ENCODE data around the gene KCNJ1. TPM values are rescaled to one million over a fixed set of nuclear protein-coding genes. Genes with fewer than 3 reads are reported as not detected.

Gene KCNJ1
- total and polyA plus RNA-seq, 10 of the 15 experiments (the other 5 are each of a cell fraction or from before 2014, with no cell fraction given), result not detected

- TF ChIP-seq ZNF687 (IDR thresholded peaks at IDR 0.05), result no peak
- no peak for TF ChIP-seq NFXL1 (IDR thresholded peaks at IDR 0.05; ENCODE audit: borderline replicate concordance)
- no peak for TF ChIP-seq SRF (IDR thresholded peaks at IDR 0.05; ENCODE audit: low read depth in 2 of 2, low read length in 2 of 2)
- no peak for TF ChIP-seq NR2C2 (IDR thresholded peaks at IDR 0.05; ENCODE audit: borderline replicate concordance, control insufficient read depth, insufficient read length, low read depth)
- TF ChIP-seq BHLHE40 (IDR thresholded peaks at IDR 0.05; ENCODE audit: borderline replicate concordance in 1 of 2, low read depth in 2 of 2, low read length in 1 of 2), result no peak
Measured at GRCh38 chr11:128823753-128824152, 43.3 kb downstream of the KCNJ1 start (continued).

- BruUV-seq (replicated peaks), result no TSS peak
- ATAC-seq (no peak), FAIRE-seq (no peak), DNase-seq (ENCODE audit: low read depth, low spot score) (no peak)
- ChIA-PET CTCF (interaction anchor here (0.9 to 1.9 kb wide), 3 partner anchors 8 to 191 kb away, joined by 4 to 10 read pairs (median 5); no protein-coding TSS in a partner anchor), RAD21 (ENCODE audit: unreplicated experiment) (interaction anchor here (0.6 kb wide), 1 partner anchor 128 kb away, joined by 4 read pairs; the partner anchor contains the start of gene FLI1), POLR2A (no interaction called here), SMC1A (ENCODE audit: uncharacterized antibody, unreplicated experiment) (interaction anchor here (1.2 to 1.4 kb wide), 4 partner anchors 8 to 650 kb away, joined by 3 to 5 read pairs (median 4); no protein-coding TSS in a partner anchor)
- Histone ChIP-seq H2AFZ (ENCODE audit: control insufficient read depth, low read depth, low read length) (no peak overlapping the region), H3K4me2 (ENCODE audit: control insufficient read depth, insufficient read depth) (no peak overlapping the region), H3K9ac (ENCODE audit: control insufficient read depth, insufficient read depth, low read length) (no peak overlapping the region), H3K27ac (ENCODE audit: control insufficient read depth, insufficient read depth) (no peak overlapping the region), H3K36me3 (ENCODE audit: control insufficient read depth in 2 of 2, insufficient read depth in 2 of 2, low read length in 1 of 2) (no peaks in the 10 kb centered on the region), H3K4me3 (no peak overlapping the region), H3K79me2 (ENCODE audit: control insufficient read depth, insufficient read depth, low read length) (no peaks in the 10 kb centered on the region), H3K4me1 (ENCODE audit: control insufficient read depth, insufficient read depth, low read length) (no peaks in the 10 kb centered on the region), H4K20me1 (ENCODE audit: control insufficient read depth, insufficient read depth) (no peaks in the 10 kb centered on the region), H3K9me3 (replicated peaks; ENCODE audit: control insufficient read depth, insufficient read depth, low read length) (no peaks in the 10 kb centered on the region), H3K27me3 (replicated peaks in 1 of 2; ENCODE audit: control insufficient read depth in 2 of 2, insufficient read depth in 2 of 2, low read length in 1 of 2) (no peaks in the 10 kb centered on the region)
- WGBS (ENCODE audit: insufficient coverage, insufficient replicate concordance, low lambda C conversion rate, missing lambda C conversion rate), result 96% methylated on average over 2 of the region's 2 CpGs
- in situ Hi-C loops (cut with MboI), result no loop called here
- intact Hi-C loops (cut with micrococcal nuclease; ENCODE audit: unreplicated experiment), result no loop called here
- TF ChIP-seq CUX1 (IDR thresholded peaks at IDR 0.05; ENCODE audit: insufficient replicate concordance, low read depth, low read length), result no peak
- no peak for TF ChIP-seq RAD51 (IDR thresholded peaks at IDR 0.05)
- TF ChIP-seq EED (IDR thresholded peaks at IDR 0.05; ENCODE audit: low read depth), result no peak
- no peak for TF ChIP-seq ZBTB4 (CRISPR knock-in tag; IDR thresholded peaks at IDR 0.05)
- TF ChIP-seq YBX1 (IDR thresholded peaks at IDR 0.05), result no peak
Measured at GRCh38 chr11:128822130-128822529, 45.0 kb downstream of the KCNJ1 start.

Data from GM12878 (cell line).